Breast epithelium (tissue), 4 donors: Measurements from ENCODE around the gene IL19. TPM values are rescaled to one million over a fixed set of nuclear protein-coding genes. Genes with fewer than 3 reads are reported as not detected.
A peak's percentile ranks its signal among the peaks of the same experiment; 100 is the strongest.

Experiments used
- DNase-seq, 2 donors: peaks; one replicate each; pipeline ENCODE4 v3.0.0-alpha.2; 2019; ENCODE audit warnings: low spot score in 2 of 2
- H3K27ac ChIP-seq, 2 donors: fragments of 200-600 bp; sonication (generic) in 1 of 2; one replicate each; pipeline ENCODE4 v1.5.1; 2016 to 2019; ENCODE audit warnings: mild to moderate bottlenecking in 1 of 2
- H3K27me3 ChIP-seq, 2 donors: fragments of 200-600 bp; sonication (generic) in 1 of 2; one replicate each; pipeline versions ENCODE4 v1.5.1 to v1.6.0; 2017 to 2019; ENCODE audit warnings: control low read depth in 1 of 2, mild to moderate bottlenecking in 1 of 2
- H3K36me3 ChIP-seq: fragments of 200-600 bp; one replicate; pipeline ENCODE4 v1.5.1; 2019
- H3K4me1 ChIP-seq, 2 donors: fragments of 200-600 bp; sonication (generic); one replicate each; pipeline ENCODE4 v1.5.1; 2016 to 2019; ENCODE audit warnings: control low read depth in 1 of 2
- H3K4me3 ChIP-seq, 3 donors: fragments of 200-600 bp; sonication (generic); 1 replicate in 2 of 3; 2 replicates in 1 of 3; pipeline ENCODE4 v1.5.1; 2016 to 2019; ENCODE audit warnings: mild to moderate bottlenecking in 3 of 3, moderate library complexity in 2 of 3
- H3K9me3 ChIP-seq, 2 donors: fragments of 200-600 bp; sonication (generic) in 1 of 2; one replicate each; pipeline ENCODE4 v1.5.1; 2016 to 2019; ENCODE audit warnings: control low read depth in 1 of 2
- CTCF ChIP-seq, 3 donors: fragments of 450-650 bp; IDR thresholded peaks; one replicate each; pipeline ENCODE4 v1.5.1; 2016 to 2017; ENCODE audit warnings: antibody characterized with exemption in 3 of 3, mild to moderate bottlenecking in 3 of 3, moderate library complexity in 3 of 3
- POLR2A ChIP-seq: fragments of 450-650 bp; IDR thresholded peaks from one replicate; pipeline ENCODE4 v1.6.1; 2016; ENCODE audit warnings: antibody characterized with exemption, mild to moderate bottlenecking, moderate library complexity
- POLR2AphosphoS5 ChIP-seq, 3 donors: sonication (generic); formaldehyde crosslinking; IDR thresholded peaks; one replicate each; pipeline ENCODE4 v1.6.1; 2017; ENCODE audit warnings: antibody characterized with exemption in 3 of 3
- intact Hi-C: fragments of 100-400 bp; cut with DNase I; formaldehyde crosslinking; loops from one replicate; pipeline ENCODE4 v1.15.1; 2023; ENCODE audit warnings: low total_unique reads
- total RNA-seq, 3 donors: library from RNA; depleted of rRNA; stranded (reverse); fragments of >200 nt; gene quantifications; one replicate each; pipeline ENCODE4 v1.1.0, GENCODE V29; 2016

IL19 gene
- total RNA-seq, 3 donors from 2014 or later, result not detected

GRCh38 chr1:206800411-206800810, 29.8 kb downstream of the IL19 start:
- Histone ChIP-seq H3K4me1 (no peaks in the 10 kb centered on the region), H3K27ac (peak overlapping the region in 1 of 2 donors; percentile 40), H3K9me3 (no peaks in the 10 kb centered on the region), H3K4me3 (no peak overlapping the region), H3K27me3 (no peaks in the 10 kb centered on the region), H3K36me3 (no peaks in the 10 kb centered on the region)
- DNase-seq, result no peak
- TF ChIP-seq POLR2A (no peak), CTCF (IDR thresholded peaks at IDR 0.05) (no peak), POLR2AphosphoS5 (IDR thresholded peaks at IDR 0.05) (no peak)
- intact Hi-C loops, result no loop called here

- no peaks in the 10 kb centered on the region for H3K27me3 ChIP-seq
- no peaks in the 10 kb centered on the region for H3K9me3 ChIP-seq
- H3K27ac ChIP-seq, result peak overlapping the region in 1 of 2 donors; percentile 40
- H3K4me3 ChIP-seq, result no peak overlapping the region
- H3K36me3 ChIP-seq, result no peaks in the 10 kb centered on the region
- DNase-seq, result no peak
- no peak for TF ChIP-seq POLR2AphosphoS5 (IDR thresholded peaks at IDR 0.05)
- TF ChIP-seq POLR2A, result no peak
- no peak for TF ChIP-seq CTCF (IDR thresholded peaks at IDR 0.05)
- intact Hi-C loops, result no loop called here
- no peaks in the 10 kb centered on the region for H3K4me1 ChIP-seq
Observed at GRCh38 chr1:206800891-206801290, 30.3 kb downstream of the IL19 start.

- no peaks in the 10 kb centered on the region for H3K4me1 ChIP-seq
- H3K4me3 ChIP-seq, result no peak overlapping the region
- intact Hi-C loops, result no loop called here
- peak overlapping the region in 1 of 2 donors; percentile 36 for H3K27ac ChIP-seq
- H3K27me3 ChIP-seq, result no peaks in the 10 kb centered on the region
- TF ChIP-seq CTCF (IDR thresholded peaks at IDR 0.05), result no peak
- TF ChIP-seq POLR2A, result no peak
- no peak for TF ChIP-seq POLR2AphosphoS5 (IDR thresholded peaks at IDR 0.05)
- DNase-seq, result no peak
- no peaks in the 10 kb centered on the region for H3K36me3 ChIP-seq
- H3K9me3 ChIP-seq, result no peaks in the 10 kb centered on the region
Observed at GRCh38 chr1:206801467-206801866, 30.9 kb downstream of the IL19 start.

GRCh38 chr1:206802401-206802800, 31.8 kb downstream of the IL19 start:
- Histone ChIP-seq H3K27me3 (no peaks in the 10 kb centered on the region), H3K4me3 (no peak overlapping the region), H3K27ac (no peak overlapping the region), H3K9me3 (no peaks in the 10 kb centered on the region), H3K36me3 (no peaks in the 10 kb centered on the region), H3K4me1 (no peaks in the 10 kb centered on the region)
- no peak for DNase-seq
- TF ChIP-seq CTCF (IDR thresholded peaks at IDR 0.05) (no peak), POLR2AphosphoS5 (IDR thresholded peaks at IDR 0.05) (no peak), POLR2A (no peak)
- intact Hi-C loops, result no loop called here

- no peaks in the 10 kb centered on the region for H3K9me3 ChIP-seq
- H3K27ac ChIP-seq, result no peak overlapping the region
- TF ChIP-seq POLR2A, result no peak
- TF ChIP-seq CTCF (IDR thresholded peaks at IDR 0.05), result no peak
- TF ChIP-seq POLR2AphosphoS5 (IDR thresholded peaks at IDR 0.05), result no peak
- intact Hi-C loops, result no loop called here
- H3K4me3 ChIP-seq, result no peak overlapping the region
- no peaks in the 10 kb centered on the region for H3K27me3 ChIP-seq
- no peaks in the 10 kb centered on the region for H3K4me1 ChIP-seq
- DNase-seq, result peak in 1 of 2 donors; percentile 33
- H3K36me3 ChIP-seq, result no peaks in the 10 kb centered on the region
Observed at GRCh38 chr1:206803221-206803730, 32.7 kb downstream of the IL19 start.
